OCI-LY7 (cell line): ENCODE measurements around the gene TRIM28. TPM values are rescaled to one million over a fixed set of nuclear protein-coding genes. Genes with fewer than 3 reads are reported as not detected.

ENCODE experiments used
- BruUV-seq: library from RNA; stranded (reverse); fragments of 400-500 nt; replicated peaks from 2 replicates; lab custom pipeline; 2021; lab: Mats Ljungman, UMichigan
- CTCF ChIA-PET: fragments of 300-600 bp; sonication (Branson Sonifier 250); formaldehyde crosslinking; loops from one replicate; lab custom pipeline; 2022; ENCODE audit warnings: antibody characterized with exemption; ENCODE audit not compliant: unreplicated experiment; lab: Charles Lee
- POLR2A ChIA-PET: fragments of 300-600 bp; sonication (Branson Sonifier 250); formaldehyde crosslinking; loops from one replicate; lab custom pipeline; 2022; ENCODE audit warnings: antibody characterized with exemption; lab: Charles Lee
- DNase-seq: peaks from one replicate; pipeline ENCODE4 v3.0.0-alpha.2; 2015; ENCODE audit warnings: low spot score
- H2AFZ ChIP-seq: fragments of 200-600 bp; sonication (generic), shearing (Covaris generic); 2 replicates; pipeline ENCODE4 v1.6.1; 2014; ENCODE audit warnings: mild to moderate bottlenecking, antibody characterized with exemption, low read length, moderate library complexity
- H3K27ac ChIP-seq: fragments of 200-600 bp; sonication (generic); 2 replicates; pipeline ENCODE4 v1.5.1; 2014; ENCODE audit warnings: mixed run types, low read depth, mild to moderate bottlenecking, moderate library complexity, low read length, inconsistent platforms; ENCODE audit not compliant: poor library complexity, severe bottlenecking
- H3K36me3 ChIP-seq: fragments of 200-600 bp; sonication (generic); 2 replicates; pipeline ENCODE4 v1.6.1; 2014; ENCODE audit warnings: mild to moderate bottlenecking, antibody characterized with exemption, low read length, moderate library complexity, mixed read lengths; ENCODE audit not compliant: insufficient read depth
- H3K4me1 ChIP-seq: fragments of 200-600 bp; sonication (generic); 2 replicates; pipeline ENCODE4 v1.5.1; 2014; ENCODE audit warnings: mild to moderate bottlenecking, low read length; ENCODE audit not compliant: insufficient read depth, poor library complexity, severe bottlenecking
- H3K4me2 ChIP-seq: fragments of 200-600 bp; sonication (generic); 2 replicates; pipeline ENCODE4 v1.6.1; 2014; ENCODE audit warnings: mild to moderate bottlenecking, low read length
- H3K4me3 ChIP-seq: fragments of 200-600 bp; sonication (generic); 2 replicates; pipeline ENCODE4 v1.5.1; 2014; ENCODE audit warnings: mild to moderate bottlenecking, low read depth, low read length; ENCODE audit not compliant: poor library complexity, severe bottlenecking
- H3K79me2 ChIP-seq: fragments of 200-600 bp; sonication (generic); 2 replicates; pipeline ENCODE4 v1.6.1; 2016; ENCODE audit warnings: low read depth, mild to moderate bottlenecking, low read length, moderate library complexity, mixed read lengths; ENCODE audit not compliant: insufficient read depth
- H3K9me2 ChIP-seq: fragments of 200-600 bp; sonication (generic); 2 replicates; pipeline ENCODE4 v1.6.1; 2016; ENCODE audit warnings: mild to moderate bottlenecking, low read length, mixed read lengths; ENCODE audit not compliant: insufficient read depth
- H3K9me3 ChIP-seq: fragments of 200-600 bp; sonication (generic); 2 replicates; pipeline ENCODE4 v1.6.1; 2014; ENCODE audit warnings: mild to moderate bottlenecking, mixed run types, low read length, mixed read lengths
- H4K20me1 ChIP-seq: fragments of 200-600 bp; sonication (generic); 2 replicates; pipeline ENCODE4 v1.6.1; 2014; ENCODE audit warnings: mild to moderate bottlenecking, antibody characterized with exemption, low read length, moderate library complexity, mixed read lengths; ENCODE audit not compliant: insufficient read depth
- EZH2phosphoT487 ChIP-seq: fragments of 200-600 bp; sonication (generic); IDR thresholded peaks from 2 replicates; pipeline ENCODE4 v1.6.1; 2018; ENCODE audit warnings: low read depth, borderline replicate concordance, mild to moderate bottlenecking, mixed run types, antibody characterized with exemption, low read length, moderate library complexity, mixed read lengths
- intact Hi-C: fragments of 100-400 bp; cut with micrococcal nuclease; formaldehyde crosslinking; loops from one replicate; pipeline ENCODE4 v1.10.0; 2022; ENCODE audit not compliant: unreplicated experiment
- total RNA-seq, 2 experiments: library from RNA; depleted of rRNA in 1 of 2; stranded (reverse); fragments of >200 nt in 1 of 2; shearing (Covaris generic) in 1 of 2; gene quantifications; 2 replicates each; pipeline ENCODE4 v1.2.3, GENCODE V29; 2014 to 2022
- TF ChIP-seq, protein P1 (sequence below): fragments of 200-600 bp; sonication (generic); conservative IDR thresholded peaks from 2 replicates; pipeline ENCODE4 v1.5.1; 2014; ENCODE audit warnings: mild to moderate bottlenecking, antibody characterized with exemption, low read length, moderate library complexity, mixed read lengths

The TRIM28 gene
- total RNA-seq, 2 experiments from 2014 or later = 601 to 729 TPM

- Histone ChIP-seq H3K9me3 (no peaks in the 10 kb centered on the region), H3K27ac (peak overlapping the region; percentile 26), H3K4me1 (peaks cover 41% of the 10 kb centered on the region), H3K9me2 (no peaks in the 10 kb centered on the region), H3K4me3 (peak overlapping the region; percentile 88), H3K4me2 (peak overlapping the region; percentile 83), H3K79me2 (peaks cover 26% of the 10 kb centered on the region), H3K36me3 (peaks cover 54% of the 10 kb centered on the region), H2AFZ (no peak overlapping the region), H4K20me1 (0 out of 2 replicates have a peak, but pooled peaks cover 4% of the 10 kb centered on the region)
- no peak for DNase-seq
- POLR2A ChIA-PET = no interaction called here
- CTCF ChIA-PET = interaction anchor here (0.8 kb wide), 1 partner anchor 37 kb away, joined by 3 read pairs; no protein-coding TSS in a partner anchor
- intact Hi-C loops = no loop called here
- no TSS peak for BruUV-seq
- TF ChIP-seq EZH2phosphoT487 = no peak
- TF ChIP-seq, protein P1, sequence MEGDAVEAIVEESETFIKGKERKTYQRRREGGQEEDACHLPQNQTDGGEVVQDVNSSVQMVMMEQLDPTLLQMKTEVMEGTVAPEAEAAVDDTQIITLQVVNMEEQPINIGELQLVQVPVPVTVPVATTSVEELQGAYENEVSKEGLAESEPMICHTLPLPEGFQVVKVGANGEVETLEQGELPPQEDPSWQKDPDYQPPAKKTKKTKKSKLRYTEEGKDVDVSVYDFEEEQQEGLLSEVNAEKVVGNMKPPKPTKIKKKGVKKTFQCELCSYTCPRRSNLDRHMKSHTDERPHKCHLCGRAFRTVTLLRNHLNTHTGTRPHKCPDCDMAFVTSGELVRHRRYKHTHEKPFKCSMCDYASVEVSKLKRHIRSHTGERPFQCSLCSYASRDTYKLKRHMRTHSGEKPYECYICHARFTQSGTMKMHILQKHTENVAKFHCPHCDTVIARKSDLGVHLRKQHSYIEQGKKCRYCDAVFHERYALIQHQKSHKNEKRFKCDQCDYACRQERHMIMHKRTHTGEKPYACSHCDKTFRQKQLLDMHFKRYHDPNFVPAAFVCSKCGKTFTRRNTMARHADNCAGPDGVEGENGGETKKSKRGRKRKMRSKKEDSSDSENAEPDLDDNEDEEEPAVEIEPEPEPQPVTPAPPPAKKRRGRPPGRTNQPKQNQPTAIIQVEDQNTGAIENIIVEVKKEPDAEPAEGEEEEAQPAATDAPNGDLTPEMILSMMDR = no peak
These were observed 12.9 kb downstream of the TRIM28 start for GRCh38 chr19:58556622-58557220.

DNA sequence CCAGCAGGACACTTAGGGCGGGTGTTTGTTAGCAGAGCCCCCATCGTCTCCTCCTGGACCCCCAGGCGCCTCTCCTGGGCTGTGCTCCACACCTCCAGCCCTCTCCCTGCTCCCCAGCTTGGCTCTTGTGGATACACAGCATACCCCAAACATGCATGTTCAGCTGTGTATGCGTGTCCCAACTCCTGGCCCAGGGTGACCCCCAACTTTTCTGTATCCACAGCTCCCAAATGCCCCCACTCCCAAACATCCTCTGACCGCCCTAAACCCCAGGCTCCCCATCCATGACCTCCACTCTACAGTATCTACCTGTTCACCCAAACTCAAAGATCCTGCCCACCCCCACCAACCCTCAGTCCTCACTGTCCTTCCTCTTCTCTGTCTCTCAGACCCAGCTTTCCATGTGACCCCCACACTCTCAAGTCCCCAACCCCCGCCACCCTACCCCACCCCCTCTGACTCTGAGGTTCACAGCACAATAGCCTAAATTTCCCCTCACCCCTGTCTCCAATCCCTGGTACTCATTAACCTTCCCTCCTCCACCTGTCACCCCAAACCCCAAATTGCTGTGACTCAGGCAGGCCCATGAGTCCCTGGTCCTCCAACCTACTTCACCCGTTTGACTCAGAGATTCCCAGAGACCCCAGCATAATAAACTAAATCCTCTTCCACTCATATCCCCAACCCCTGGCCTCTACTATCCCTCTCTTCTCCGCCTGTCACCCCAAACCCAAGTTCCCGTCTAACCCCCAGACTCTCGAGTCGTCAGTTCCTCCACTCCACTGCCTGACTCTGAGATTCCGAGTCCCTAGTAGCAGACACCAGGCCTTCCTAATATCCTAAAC, 13.6 kb downstream of the TRIM28 start:
- no peak overlapping the region for H2AFZ ChIP-seq
- POLR2A ChIA-PET = no interaction called here
- no TSS peak for BruUV-seq
- peak overlapping the region; percentile 88 for H3K4me3 ChIP-seq
- CTCF ChIA-PET = interaction anchor here (0.8 kb wide), 1 partner anchor 37 kb away, joined by 3 read pairs; no protein-coding TSS in a partner anchor
- H3K4me2 ChIP-seq = peak overlapping the region; percentile 83
- no peak for DNase-seq
- no peaks in the 10 kb centered on the region for H3K9me2 ChIP-seq
- 0 out of 2 replicates have a peak, but pooled peaks cover 4% of the 10 kb centered on the region for H4K20me1 ChIP-seq
- H3K4me1 ChIP-seq = peaks cover 41% of the 10 kb centered on the region
- peak overlapping the region; percentile 89 for H3K27ac ChIP-seq
- intact Hi-C loops = no loop called here
- H3K79me2 ChIP-seq = peaks cover 26% of the 10 kb centered on the region
- no peaks in the 10 kb centered on the region for H3K9me3 ChIP-seq
- no peak for TF ChIP-seq EZH2phosphoT487
- TF ChIP-seq, protein P1 = no peak
- peaks cover 51% of the 10 kb centered on the region for H3K36me3 ChIP-seq
